IMR-90 (cell line): ENCODE results near the gene CWH43. TPM values are rescaled to one million over a fixed set of nuclear protein-coding genes. Genes with fewer than 3 reads are reported as not detected.

Experiments used
- ATAC-seq: fragments of 200-7000 bp; cut with Tn5 transposase; 2 replicates; pipeline ENCODE4 v1.9.1; 2020; ENCODE audit warnings: low read depth, mild to moderate bottlenecking, moderate library complexity
- BruUV-seq: library from RNA; stranded (reverse); fragments of 400-500 nt; replicated peaks from 2 replicates; lab custom pipeline; 2021; lab: Mats Ljungman, UMichigan
- CTCF ChIA-PET: fragments of 300-600 bp; formaldehyde crosslinking; extraction: SDS; loops from one replicate; lab custom pipeline; 2021; ENCODE audit warnings: antibody characterized with exemption; lab: Yijun Ruan, JAX
- POLR2A ChIA-PET: fragments of 300-600 bp; sonication (Branson Sonifier 250); formaldehyde crosslinking; loops from one replicate; lab custom pipeline; 2022; ENCODE audit warnings: antibody characterized with exemption; ENCODE audit not compliant: unreplicated experiment; lab: Charles Lee
- DNase-seq: peaks from one replicate; pipeline ENCODE4 v3.0.0; 2013
- H2AFZ ChIP-seq: replicated peaks from 2 replicates; pipeline ENCODE3; 2013; ENCODE audit warnings: low read length, mild to moderate bottlenecking; ENCODE audit not compliant: poor library complexity
- H2AK5ac ChIP-seq: 2 replicates; pipeline ENCODE4 v1.6.1; 2013; ENCODE audit warnings: low read depth, low read length, inconsistent platforms
- H2AK9ac ChIP-seq: replicated peaks from 2 replicates; pipeline ENCODE3; 2013; ENCODE audit warnings: mild to moderate bottlenecking, low read depth, low read length, moderate library complexity; ENCODE audit not compliant: poor library complexity
- H2BK120ac ChIP-seq: 2 replicates; pipeline ENCODE4 v1.6.1; 2013; ENCODE audit warnings: low read depth, low read length, inconsistent platforms
- H2BK15ac ChIP-seq: 3 replicates; pipeline ENCODE4 v1.6.1; 2013; ENCODE audit warnings: low read depth, low read length, inconsistent platforms
- H2BK20ac ChIP-seq: 2 replicates; pipeline ENCODE4 v1.6.1; 2013; ENCODE audit warnings: low read depth, mild to moderate bottlenecking, inconsistent platforms, low read length, moderate library complexity
- H2BK5ac ChIP-seq: 2 replicates; pipeline ENCODE4 v1.6.1; 2013; ENCODE audit warnings: mild to moderate bottlenecking, low read depth, low read length, inconsistent platforms; ENCODE audit not compliant: poor library complexity, severe bottlenecking
- H3K14ac ChIP-seq: replicated peaks from 2 replicates; pipeline ENCODE4 v1.6.1; 2013; ENCODE audit warnings: low read depth, low read length, inconsistent platforms
- H3K18ac ChIP-seq: 2 replicates; pipeline ENCODE4 v1.6.1; 2013; ENCODE audit warnings: low read depth, low read length, control low read depth
- H3K23ac ChIP-seq: 2 replicates; pipeline ENCODE4 v1.6.1; 2013; ENCODE audit warnings: low read depth, low read length, inconsistent platforms
- H3K27ac ChIP-seq: 2 replicates; pipeline ENCODE4 v1.5.1; 2013; ENCODE audit warnings: mild to moderate bottlenecking, control low read depth, low read length; ENCODE audit not compliant: insufficient read depth
- H3K27me3 ChIP-seq: 2 replicates; pipeline ENCODE4 v1.6.1; 2013; ENCODE audit warnings: low read length; ENCODE audit not compliant: control insufficient read depth, insufficient read depth
- H3K36me3 ChIP-seq: 2 replicates; pipeline ENCODE4 v1.6.1; 2013; ENCODE audit warnings: low read length, mixed read lengths; ENCODE audit not compliant: control insufficient read depth, insufficient read depth
- H3K4ac ChIP-seq: 2 replicates; pipeline ENCODE4 v1.6.1; 2013; ENCODE audit warnings: low read depth, low read length, inconsistent platforms
- H3K4me1 ChIP-seq: 2 replicates; pipeline ENCODE4 v1.6.1; 2013; ENCODE audit warnings: low read length, mixed read lengths; ENCODE audit not compliant: control insufficient read depth, insufficient read depth
- H3K4me2 ChIP-seq: 2 replicates; pipeline ENCODE4 v1.6.1; 2013; ENCODE audit warnings: low read depth, mild to moderate bottlenecking, control low read depth, low read length, moderate library complexity
- H3K4me3 ChIP-seq: 2 replicates; pipeline ENCODE4 v1.5.1; 2013; ENCODE audit warnings: low read depth, mild to moderate bottlenecking, control low read depth, low read length, moderate library complexity; ENCODE audit not compliant: insufficient read depth
- H3K56ac ChIP-seq: 2 replicates; pipeline ENCODE4 v1.6.1; 2013; ENCODE audit warnings: low read length, inconsistent platforms; ENCODE audit not compliant: insufficient read depth; ENCODE audit errors: extremely low read depth
- H3K79me1 ChIP-seq, 2 experiments: 2 replicates each; pipeline ENCODE4 v1.6.1; 2013; ENCODE audit warnings: low read length in 2 of 2, inconsistent platforms in 1 of 2, low read depth in 1 of 2
- H3K9ac ChIP-seq: 2 replicates; pipeline ENCODE4 v1.6.1; 2013; ENCODE audit warnings: low read depth, low read length, control low read depth
- H3K9me1 ChIP-seq: 2 replicates; pipeline ENCODE4 v1.6.1; 2013; ENCODE audit warnings: low read length, inconsistent platforms; ENCODE audit not compliant: insufficient read depth
- H3K9me3 ChIP-seq: 2 replicates; pipeline ENCODE4 v1.6.1; 2013; ENCODE audit warnings: low read length; ENCODE audit not compliant: control insufficient read depth, insufficient read depth
- H4K20me1 ChIP-seq: 2 replicates; pipeline ENCODE4 v1.6.1; 2013; ENCODE audit warnings: low read length, inconsistent platforms; ENCODE audit not compliant: insufficient read depth
- H4K5ac ChIP-seq: 2 replicates; pipeline ENCODE4 v1.6.1; 2013; ENCODE audit warnings: mild to moderate bottlenecking, low read depth, low read length, control low read depth
- H4K8ac ChIP-seq, 2 experiments: 2 replicates each; pipeline ENCODE4 v1.6.1; 2013; ENCODE audit warnings: low read depth in 2 of 2, low read length in 2 of 2, control low read depth in 1 of 2, inconsistent platforms in 1 of 2
- H4K91ac ChIP-seq: 2 replicates; pipeline ENCODE4 v1.6.1; 2013; ENCODE audit warnings: low read depth, low read length, inconsistent platforms; ENCODE audit not compliant: insufficient read depth
- BHLHE40 ChIP-seq: fragments of 150-350 bp; IDR thresholded peaks from 2 replicates; pipeline ENCODE4 v1.6.1; 2016; ENCODE audit warnings: mild to moderate bottlenecking, low read depth, low read length
- CHD1 ChIP-seq: IDR thresholded peaks from 2 replicates; pipeline ENCODE4 v1.6.1; 2012; ENCODE audit warnings: low read depth, low read length, improper control_type of control experiment
- FOS ChIP-seq: fragments of 150-350 bp; IDR thresholded peaks from 2 replicates; pipeline ENCODE4 v1.6.1; 2016; ENCODE audit warnings: low read depth, low read length
- MAFK ChIP-seq: IDR thresholded peaks from 2 replicates; pipeline ENCODE4 v1.6.1; 2012; ENCODE audit warnings: low read depth, low read length, improper control_type of control experiment
- NFE2L2 ChIP-seq: fragments of 150-350 bp; IDR thresholded peaks from 2 replicates; pipeline ENCODE4 v1.6.1; 2016; ENCODE audit warnings: low read depth, mild to moderate bottlenecking, low read length
- RAD21 ChIP-seq: IDR thresholded peaks from 2 replicates; pipeline ENCODE4 v1.6.1; 2012; ENCODE audit warnings: low read length, improper control_type of control experiment
- WGBS, 2 experiments: methylation state at CpG; one replicate each; pipeline versions ENCODE4 v1.1.5 to v1.1.7; 2013; ENCODE audit warnings: missing lambda C conversion rate in 2 of 2; ENCODE audit not compliant: insufficient read length in 1 of 2; ENCODE audit errors: extremely low coverage in 2 of 2; 5-methylcytosine and 5-hydroxymethylcytosine counted together
- dilution Hi-C: fragments of 300-500 bp; cut with HindIII; formaldehyde crosslinking; loops from one replicate; pipeline ENCODE4 v1.14.3; 2018; ENCODE audit warnings: low sequenced_read_pairs; ENCODE audit not compliant: unreplicated experiment
- in situ Hi-C: fragments of 300-500 bp; cut with MboI; formaldehyde crosslinking; loops from 3 replicates; pipeline ENCODE4 v1.14.3; 2019; ENCODE audit warnings: low sequenced_read_pairs, inconsistent platforms, mixed read lengths
- intact Hi-C: fragments of 100-400 bp; cut with micrococcal nuclease; formaldehyde crosslinking; loops from 2 replicates; pipeline ENCODE4 v1.10.0; 2022
- polyA plus RNA-seq, 3 experiments: library from polyadenylated mRNA; depleted of rRNA; stranded (reverse); fragments of >200 nt; gene quantifications; 2 replicates each; pipeline ENCODE4 v1.2.3, GENCODE V29; 2012; ENCODE audit warnings: low replicate concordance in 1 of 3
- total RNA-seq: library from RNA; depleted of rRNA; stranded (reverse); fragments of >200 nt; gene quantifications from 2 replicates; pipeline ENCODE4 v1.2.3, GENCODE V29; 2012
- TF ChIP-seq, protein P1 (sequence below): fragments of 150-350 bp; IDR thresholded peaks from 2 replicates; pipeline ENCODE4 v1.6.1; 2017; ENCODE audit warnings: mild to moderate bottlenecking, antibody characterized with exemption, low read length, low read depth
- TF ChIP-seq, protein P2 (sequence below): conservative IDR thresholded peaks from 2 replicates; pipeline ENCODE4 v1.5.1; 2012; ENCODE audit warnings: mild to moderate bottlenecking, low read depth, low read length, improper control_type of control experiment

Gene CWH43
- total and polyA plus RNA-seq, 2 of the 4 experiments (the other 2 are of a cell fraction) = not detected

GRCh38 chr4:48945981-48946380 is 40.1 kb upstream of the CWH43 start:
- no peak overlapping the region for H3K9ac ChIP-seq

More at GRCh38 chr4:48945981-48946380, 40.1 kb upstream of the CWH43 start:
- TF ChIP-seq MAFK (no peak), BHLHE40 (no peak), CHD1 (no peak), NFE2L2 (no peak), FOS (no peak), RAD21 (no peak)
- TF ChIP-seq, protein P1, sequence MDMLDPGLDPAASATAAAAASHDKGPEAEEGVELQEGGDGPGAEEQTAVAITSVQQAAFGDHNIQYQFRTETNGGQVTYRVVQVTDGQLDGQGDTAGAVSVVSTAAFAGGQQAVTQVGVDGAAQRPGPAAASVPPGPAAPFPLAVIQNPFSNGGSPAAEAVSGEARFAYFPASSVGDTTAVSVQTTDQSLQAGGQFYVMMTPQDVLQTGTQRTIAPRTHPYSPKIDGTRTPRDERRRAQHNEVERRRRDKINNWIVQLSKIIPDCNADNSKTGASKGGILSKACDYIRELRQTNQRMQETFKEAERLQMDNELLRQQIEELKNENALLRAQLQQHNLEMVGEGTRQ = no peak
- TF ChIP-seq, protein P2, sequence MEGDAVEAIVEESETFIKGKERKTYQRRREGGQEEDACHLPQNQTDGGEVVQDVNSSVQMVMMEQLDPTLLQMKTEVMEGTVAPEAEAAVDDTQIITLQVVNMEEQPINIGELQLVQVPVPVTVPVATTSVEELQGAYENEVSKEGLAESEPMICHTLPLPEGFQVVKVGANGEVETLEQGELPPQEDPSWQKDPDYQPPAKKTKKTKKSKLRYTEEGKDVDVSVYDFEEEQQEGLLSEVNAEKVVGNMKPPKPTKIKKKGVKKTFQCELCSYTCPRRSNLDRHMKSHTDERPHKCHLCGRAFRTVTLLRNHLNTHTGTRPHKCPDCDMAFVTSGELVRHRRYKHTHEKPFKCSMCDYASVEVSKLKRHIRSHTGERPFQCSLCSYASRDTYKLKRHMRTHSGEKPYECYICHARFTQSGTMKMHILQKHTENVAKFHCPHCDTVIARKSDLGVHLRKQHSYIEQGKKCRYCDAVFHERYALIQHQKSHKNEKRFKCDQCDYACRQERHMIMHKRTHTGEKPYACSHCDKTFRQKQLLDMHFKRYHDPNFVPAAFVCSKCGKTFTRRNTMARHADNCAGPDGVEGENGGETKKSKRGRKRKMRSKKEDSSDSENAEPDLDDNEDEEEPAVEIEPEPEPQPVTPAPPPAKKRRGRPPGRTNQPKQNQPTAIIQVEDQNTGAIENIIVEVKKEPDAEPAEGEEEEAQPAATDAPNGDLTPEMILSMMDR = no peak
- H4K91ac ChIP-seq = no peak overlapping the region
- H3K4me2 ChIP-seq = no peak overlapping the region
- H3K23ac ChIP-seq = no peak overlapping the region
- BruUV-seq = no TSS peak
- H4K5ac ChIP-seq = no peak overlapping the region
- no peak overlapping the region for H2AK5ac ChIP-seq
- ATAC-seq = no peak
- no peak overlapping the region for H2AK9ac ChIP-seq
- DNase-seq = no peak
- no peak overlapping the region for H2AFZ ChIP-seq
- no peak overlapping the region for H3K27ac ChIP-seq
- no peaks in the 10 kb centered on the region for H3K36me3 ChIP-seq
- H3K56ac ChIP-seq = no peak overlapping the region
- H2BK15ac ChIP-seq = no peak overlapping the region
- intact Hi-C loops (no loop called here), in situ Hi-C loops (no loop called here), dilution Hi-C loops (no loop called here)
- no peak overlapping the region for H3K4ac ChIP-seq
- no peaks in the 10 kb centered on the region for H3K79me1 ChIP-seq
- H2BK120ac ChIP-seq = no peak overlapping the region
- WGBS, 2 experiments = no CpG with 5 or more reads among the region's 2 CpGs
- no peaks in the 10 kb centered on the region for H3K9me1 ChIP-seq
- H3K4me1 ChIP-seq = no peaks in the 10 kb centered on the region
- no peaks in the 10 kb centered on the region for H4K20me1 ChIP-seq
- H4K8ac ChIP-seq = no peak overlapping the region
- no peak overlapping the region for H3K18ac ChIP-seq
- H3K27me3 ChIP-seq = peaks cover 11% of the 10 kb centered on the region
- H3K14ac ChIP-seq = no peak overlapping the region
- ChIA-PET POLR2A (no interaction called here), CTCF (no interaction called here)
- no peaks in the 10 kb centered on the region for H3K9me3 ChIP-seq
- no peak overlapping the region for H3K4me3 ChIP-seq
- no peak overlapping the region for H2BK20ac ChIP-seq
- no peak overlapping the region for H2BK5ac ChIP-seq
